ENCODE results near the gene GYG2.

GRCh38 chrX:2921750-2922149 lies 93.0 kb downstream of the GYG2 start:
- TF ChIP-seq CTCF (IDR thresholded peaks at IDR 0.05; ENCODE audit: low read depth, low read length) (no peak), POLR2A (IDR thresholded peaks at IDR 0.05; ENCODE audit: extremely low read depth, insufficient read length) (no peak), MYC (IDR thresholded peaks at IDR 0.05; ENCODE audit: low read depth, low read length) (no peak)
- TF ChIP-seq, protein P1, sequence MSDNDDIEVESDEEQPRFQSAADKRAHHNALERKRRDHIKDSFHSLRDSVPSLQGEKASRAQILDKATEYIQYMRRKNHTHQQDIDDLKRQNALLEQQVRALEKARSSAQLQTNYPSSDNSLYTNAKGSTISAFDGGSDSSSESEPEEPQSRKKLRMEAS (IDR thresholded peaks at IDR 0.05; ENCODE audit: low read depth, low read length): no peak
